GM13977 (cell line): ENCODE measurements around the gene SIGLEC1.

Source experiments
- DNase-seq: peaks from one replicate; pipeline ENCODE4 v3.0.0; 2012; ENCODE audit warnings: low spot score
- CTCF ChIP-seq: IDR thresholded peaks from 2 replicates; pipeline ENCODE4 v1.5.1; 2012; ENCODE audit warnings: mild to moderate bottlenecking, control low read depth; ENCODE audit not compliant: insufficient read depth; ENCODE audit errors: extremely low read depth, missing control alignments
- in situ Hi-C: fragments of 300-500 bp; cut with MboI; formaldehyde crosslinking; loops from one replicate; pipeline ENCODE4 v1.12.0; 2022; ENCODE audit warnings: low sequenced_read_pairs, low pct_unique_long_range_greater_than_20kb, mixed read lengths, inconsistent platforms; ENCODE audit not compliant: unreplicated experiment

SIGLEC1 gene

GRCh38 chr20:3681931-3682781 is 30.2 kb downstream of the SIGLEC1 start, which contains the start of gene ADAM33:
Gene ADAM33, minus strand, starts transcription at chr20:3682010. Its CDS starts 6 bp downstream, at chr20:3682004.
- TF ChIP-seq CTCF = no peak
- in situ Hi-C loops = no loop called here
- no peak for DNase-seq

DNA sequence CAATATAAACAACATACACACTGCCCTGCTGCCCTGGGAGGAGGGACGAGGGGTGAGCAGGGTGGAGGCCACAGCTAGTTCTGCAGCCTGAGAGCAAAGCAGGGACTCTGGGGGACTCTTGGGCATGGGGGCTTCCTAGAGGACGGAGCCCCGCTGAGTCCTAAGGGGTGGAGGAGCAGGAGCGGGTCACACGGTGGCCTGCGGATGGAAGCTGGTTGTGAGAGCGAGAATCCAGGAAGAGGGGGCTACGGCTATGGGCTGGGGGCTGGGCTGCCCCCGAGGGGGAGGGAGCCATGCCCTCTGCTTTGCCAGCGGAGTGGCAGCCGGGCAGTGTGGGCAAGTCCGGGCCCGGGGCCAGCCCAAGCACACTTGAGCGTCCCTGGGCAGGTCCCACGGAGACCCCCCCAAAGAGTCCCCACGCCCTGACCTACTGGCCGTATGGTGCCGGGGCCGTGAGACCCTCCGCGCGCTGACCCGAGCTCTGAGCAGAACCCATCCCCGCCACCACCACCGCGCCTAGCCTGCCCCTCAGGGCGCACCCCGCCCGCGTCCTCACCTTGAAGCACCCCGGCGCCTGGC is 31.0 kb downstream of the SIGLEC1 start:
- TF ChIP-seq CTCF = no peak
- DNase-seq = no peak
- in situ Hi-C loops = no loop called here

DNA sequence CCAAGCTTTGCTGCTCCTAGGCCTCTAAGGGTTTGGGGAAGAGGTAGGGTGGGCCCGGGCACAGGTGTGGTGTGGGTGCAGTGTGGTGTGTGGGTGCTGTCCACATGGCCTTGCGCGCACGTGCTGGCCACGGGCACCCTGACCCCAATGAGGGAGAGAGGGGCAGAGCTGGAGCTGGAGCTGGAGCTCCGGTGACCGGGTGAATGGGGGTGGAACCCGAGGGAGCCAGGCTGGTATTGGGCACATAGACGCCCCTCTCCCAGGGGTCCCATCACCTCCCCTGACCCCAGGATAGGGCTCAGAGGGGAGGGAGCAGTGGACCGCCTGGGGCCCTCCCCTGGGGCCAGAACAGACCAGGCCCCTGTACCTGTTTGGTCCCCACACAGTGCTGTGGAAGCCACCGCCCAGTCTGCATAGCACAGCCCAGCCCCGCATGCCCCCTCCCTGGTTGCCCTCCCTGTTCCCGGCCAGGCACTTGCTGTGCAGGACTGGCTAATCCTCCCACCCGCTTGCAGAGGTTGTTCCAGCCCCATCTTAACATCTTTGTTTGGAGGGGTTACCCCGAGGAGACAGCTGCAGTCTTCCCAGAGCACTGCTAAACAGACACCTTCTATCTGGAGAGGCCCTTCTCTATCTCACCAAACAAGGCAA is 31.6 kb downstream of the SIGLEC1 start:
- in situ Hi-C loops = no loop called here
- TF ChIP-seq CTCF = no peak
- no peak for DNase-seq

DNA sequence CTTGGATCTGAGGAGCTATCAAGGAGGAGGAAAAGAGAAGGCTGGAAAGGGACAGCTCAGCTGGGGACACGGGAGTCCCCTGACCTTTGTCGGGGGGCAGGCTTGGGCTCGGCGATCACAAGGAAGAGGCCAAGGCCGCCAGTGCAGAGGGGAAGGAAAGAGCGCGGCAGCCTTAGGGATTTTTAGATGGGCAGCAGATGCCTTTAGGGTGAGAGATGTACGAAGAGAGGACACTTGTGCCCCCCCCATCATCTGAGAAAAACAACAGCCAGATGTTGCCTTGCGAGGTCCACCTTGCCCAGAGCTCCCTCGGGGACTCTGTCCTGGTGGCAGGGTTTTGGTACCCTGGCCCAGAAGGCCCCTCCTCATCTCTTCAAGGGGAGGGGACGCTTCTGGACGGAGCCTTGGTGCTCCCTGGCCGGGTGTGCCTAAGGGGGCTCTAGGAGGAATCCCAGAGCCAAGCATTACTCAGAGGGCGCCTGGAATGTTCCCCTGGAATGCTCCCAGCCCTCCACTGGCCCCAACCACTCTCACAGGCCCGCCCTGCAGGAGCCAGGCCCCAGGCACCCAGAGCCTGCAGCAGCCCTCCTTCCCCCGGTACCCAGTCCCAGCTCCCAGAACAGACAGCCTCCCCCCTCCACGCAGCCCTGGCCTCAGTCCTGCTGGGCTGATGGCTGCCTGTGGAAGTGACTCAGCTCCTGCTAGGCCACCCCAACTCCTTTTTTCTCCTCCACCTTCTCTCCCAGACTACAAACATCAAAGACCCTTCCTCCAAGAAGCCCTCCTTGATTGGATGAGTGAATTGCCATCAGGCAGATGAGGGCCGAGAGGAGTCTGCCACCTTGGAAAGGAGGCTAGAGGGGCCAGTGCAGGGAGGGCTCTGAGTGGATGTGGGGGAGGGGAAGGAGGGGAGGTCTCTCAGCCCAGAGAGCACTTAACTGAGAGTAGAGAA is 32.4 kb downstream of the SIGLEC1 start:
- DNase-seq = no peak
- no peak for TF ChIP-seq CTCF
- in situ Hi-C loops = no loop called here

DNA sequence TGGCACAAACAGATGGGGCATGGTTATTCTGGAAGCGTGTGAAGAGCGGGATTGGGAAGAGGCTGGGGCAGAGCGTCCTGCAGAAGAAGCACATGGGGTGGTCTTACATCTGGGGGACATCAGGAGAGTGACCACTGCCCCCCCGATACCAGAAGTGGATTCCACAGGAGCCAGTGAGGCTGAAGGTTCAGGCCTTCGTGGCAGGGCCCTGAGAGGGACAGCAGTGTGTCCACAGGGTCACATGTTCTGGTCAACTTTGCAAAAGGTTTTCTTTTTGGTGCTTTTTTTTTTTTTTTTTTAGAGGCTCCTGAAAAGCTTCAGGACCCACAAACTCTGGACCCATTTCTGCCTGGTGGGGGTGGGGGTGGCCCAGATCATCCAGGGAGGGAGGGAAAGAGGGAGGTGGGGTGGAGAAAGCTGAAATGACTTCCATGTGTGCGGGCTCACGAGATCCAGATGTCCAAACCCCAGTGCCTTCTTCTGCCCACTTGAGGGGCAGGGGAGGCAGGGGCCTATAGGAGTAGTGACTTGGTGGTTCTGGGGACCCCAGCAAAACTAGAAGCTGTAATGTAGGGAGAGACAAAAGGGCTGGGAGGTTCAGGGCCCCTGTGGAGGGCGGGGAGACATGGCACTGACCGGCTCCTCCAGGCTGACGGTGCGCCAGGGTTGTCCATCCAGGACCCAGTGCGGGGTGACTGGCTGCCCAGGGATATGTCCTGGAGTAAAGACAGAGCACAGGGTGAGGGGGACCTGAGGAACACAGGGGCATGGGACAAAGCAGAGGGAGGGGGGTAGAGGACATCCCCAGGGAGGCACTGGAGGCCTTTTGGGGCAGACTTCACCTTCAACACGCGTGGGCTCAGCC is 33.3 kb downstream of the SIGLEC1 start:
- in situ Hi-C loops = no loop called here
- no peak for TF ChIP-seq CTCF

More for the DNA sequence above, 33.3 kb downstream of the SIGLEC1 start:
- DNase-seq = no peak
